Kidney epithelial cell (primary cell): ENCODE results near the gene ARID4A. TPM values are rescaled to one million over a fixed set of nuclear protein-coding genes. Genes with fewer than 3 reads are reported as not detected.
"Not testable (repeated sequence)": the region's sequence is repeated elsewhere in the genome, so short reads cannot be mapped to it uniquely, and the experiment has no call there.

ENCODE experiments used
- DNase-seq: peaks from one replicate; pipeline ENCODE4 v3.0.0-alpha.2; 2010; ENCODE audit warnings: low read depth
- H3K27me3 ChIP-seq: 2 replicates; pipeline ENCODE4 v1.6.0; 2011; ENCODE audit warnings: low read length; ENCODE audit not compliant: control insufficient read depth, insufficient read depth
- H3K36me3 ChIP-seq: 2 replicates; pipeline ENCODE4 v1.5.1; 2011; ENCODE audit warnings: low read length; ENCODE audit not compliant: control insufficient read depth, insufficient read depth
- H3K4me3 ChIP-seq: 2 replicates; pipeline ENCODE4 v1.5.1; 2011; ENCODE audit warnings: low read depth, mild to moderate bottlenecking, control low read depth, low read length
- CTCF ChIP-seq: IDR thresholded peaks from 2 replicates; pipeline ENCODE4 v1.5.1; 2011; ENCODE audit warnings: mild to moderate bottlenecking, moderate library complexity, low read length, control low read depth, inconsistent platforms; ENCODE audit not compliant: insufficient read depth, poor library complexity, severe bottlenecking
- total RNA-seq: library from RNA; depleted of rRNA; stranded (reverse); fragments of >200 nt; gene quantifications from 2 replicates; pipeline ENCODE4 v1.2.3, GENCODE V29; 2015

The ARID4A gene
- total RNA-seq, 1 donor from 2014 or later: 4.4 TPM

GRCh38 chr14:58341152-58341748 is 42.9 kb downstream of the ARID4A start:
- DNase-seq: no peak
- no peaks in the 10 kb centered on the region for H3K36me3 ChIP-seq
- no peak overlapping the region for H3K4me3 ChIP-seq
- TF ChIP-seq CTCF: no peak
- no peaks in the 10 kb centered on the region for H3K27me3 ChIP-seq

- not testable (repeated sequence) for H3K4me3 ChIP-seq, DNase-seq, H3K36me3 ChIP-seq, H3K27me3 ChIP-seq
These were observed 45.2 kb downstream of the ARID4A start for GRCh38 chr14:58343535-58343934.

DNA sequence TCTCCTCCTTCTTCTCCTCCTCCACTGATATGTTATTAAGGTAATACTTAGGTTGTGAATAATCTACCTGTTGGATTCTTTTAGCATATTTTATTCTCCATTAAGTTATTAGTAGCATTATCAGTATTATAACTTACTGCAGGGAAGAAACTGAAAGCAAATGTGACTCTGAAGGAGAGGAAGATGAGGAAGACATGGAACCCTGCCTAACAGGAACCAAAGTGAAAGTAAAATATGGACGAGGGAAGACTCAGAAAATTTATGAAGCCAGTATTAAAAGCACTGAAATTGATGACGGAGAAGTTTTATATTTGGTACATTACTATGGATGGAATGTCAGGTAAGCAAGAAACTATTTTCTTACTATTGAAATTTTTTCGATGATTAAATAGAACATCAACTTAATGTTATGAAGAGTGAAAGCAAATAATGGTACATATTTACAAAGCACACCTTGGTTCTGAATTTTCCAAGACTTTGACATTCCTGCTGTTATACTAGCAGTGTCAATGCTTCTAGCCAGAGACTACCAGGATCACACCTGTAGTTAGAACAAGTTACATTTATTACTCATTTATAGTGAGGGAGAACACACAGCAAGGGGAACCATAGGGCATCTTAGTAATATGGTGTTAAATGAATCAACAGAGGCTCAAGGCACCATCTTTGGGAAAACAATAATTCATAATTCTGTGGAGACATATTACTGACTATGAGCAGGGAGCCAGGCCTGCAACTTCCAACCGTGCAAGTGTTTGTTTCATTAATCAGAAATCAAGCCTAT is 55.4 kb downstream of the ARID4A start:
- TF ChIP-seq CTCF: no peak
- Histone ChIP-seq H3K36me3 (no peaks in the 10 kb centered on the region), H3K4me3 (no peak overlapping the region), H3K27me3 (no peaks in the 10 kb centered on the region)
- DNase-seq: no peak

- Histone ChIP-seq H3K36me3 (no peaks in the 10 kb centered on the region), H3K4me3 (no peak overlapping the region), H3K27me3 (no peaks in the 10 kb centered on the region)
- no peak for DNase-seq
- TF ChIP-seq CTCF: no peak
These were observed 56.5 kb downstream of the ARID4A start for GRCh38 chr14:58354808-58355207.

DNA sequence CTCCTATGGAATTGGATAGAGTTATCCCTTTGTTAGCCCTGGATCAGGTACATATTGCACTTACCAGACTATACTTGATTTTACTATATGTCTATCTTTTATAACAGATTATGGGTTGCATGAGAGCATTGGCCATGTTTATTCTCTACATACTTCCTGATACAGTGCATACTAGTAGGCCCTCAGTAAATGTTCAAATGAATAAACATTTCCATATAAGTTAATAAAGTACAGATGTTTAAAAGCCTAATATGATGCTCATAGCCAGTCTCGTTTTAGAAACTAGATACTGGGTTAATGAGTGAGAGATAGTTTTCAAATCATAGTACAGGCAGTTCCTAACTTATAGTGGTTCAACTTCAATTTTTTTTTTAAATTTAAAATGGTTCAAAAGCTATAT is 57.9 kb downstream of the ARID4A start:
- DNase-seq: no peak
- Histone ChIP-seq H3K36me3 (no peaks in the 10 kb centered on the region), H3K4me3 (no peak overlapping the region), H3K27me3 (no peaks in the 10 kb centered on the region)
- TF ChIP-seq CTCF: no peak

- not testable (repeated sequence) for H3K4me3 ChIP-seq, DNase-seq, H3K27me3 ChIP-seq, H3K36me3 ChIP-seq
These were observed 63.9 kb downstream of the ARID4A start for GRCh38 chr14:58362272-58362671.
